Transverse colon (tissue), 4 donors: ENCODE results near the gene PRTFDC1.

Experiments used
- EP300 ChIP-seq: sonication (generic); formaldehyde crosslinking; IDR thresholded peaks from one replicate; pipeline ENCODE4 v1.6.1; 2017; ENCODE audit warnings: antibody characterized with exemption, low read depth
- POLR2A ChIP-seq: fragments of 450-650 bp; IDR thresholded peaks from one replicate; pipeline ENCODE4 v1.6.1; 2016; ENCODE audit warnings: antibody characterized with exemption, mild to moderate bottlenecking, moderate library complexity
- POLR2AphosphoS5 ChIP-seq, 3 donors: sonication (generic); formaldehyde crosslinking; IDR thresholded peaks; one replicate each; pipeline ENCODE4 v1.6.1; 2016; ENCODE audit warnings: antibody characterized with exemption in 3 of 3
- TF ChIP-seq, protein P1 (sequence below), 5 experiments: fragments of 200-600 bp in 3 of 5; fragments of 450-650 bp in 2 of 5; sonication (generic) in 3 of 5; IDR thresholded peaks; 1 replicate in 2 of 5; 2 replicates in 3 of 5; pipeline ENCODE4 v1.5.1; 2016 to 2017; ENCODE audit warnings: antibody characterized with exemption in 5 of 5, inconsistent platforms in 3 of 5, mild to moderate bottlenecking in 2 of 5, moderate library complexity in 1 of 5

DNA sequence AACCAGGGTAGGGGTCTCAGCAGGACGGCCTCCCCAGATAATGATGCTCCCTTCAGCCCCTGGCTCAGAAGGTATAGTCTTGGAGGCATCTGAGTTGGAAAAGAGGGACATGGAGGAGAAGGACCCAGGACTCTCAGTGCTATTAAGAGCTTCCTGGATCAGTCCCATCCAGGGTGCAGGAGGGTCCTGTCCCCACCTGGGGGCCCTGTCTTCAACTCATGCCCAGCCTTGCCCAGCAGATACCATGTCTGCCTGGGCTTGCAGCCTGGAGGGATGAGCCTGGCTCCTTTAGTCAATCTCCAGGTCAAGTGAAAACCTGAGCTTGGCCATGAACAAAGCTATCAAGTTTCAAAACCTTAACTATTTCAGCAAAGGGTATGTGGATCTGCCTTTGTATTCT, 67.6 kb downstream of the PRTFDC1 start:
- TF ChIP-seq, protein P1, sequence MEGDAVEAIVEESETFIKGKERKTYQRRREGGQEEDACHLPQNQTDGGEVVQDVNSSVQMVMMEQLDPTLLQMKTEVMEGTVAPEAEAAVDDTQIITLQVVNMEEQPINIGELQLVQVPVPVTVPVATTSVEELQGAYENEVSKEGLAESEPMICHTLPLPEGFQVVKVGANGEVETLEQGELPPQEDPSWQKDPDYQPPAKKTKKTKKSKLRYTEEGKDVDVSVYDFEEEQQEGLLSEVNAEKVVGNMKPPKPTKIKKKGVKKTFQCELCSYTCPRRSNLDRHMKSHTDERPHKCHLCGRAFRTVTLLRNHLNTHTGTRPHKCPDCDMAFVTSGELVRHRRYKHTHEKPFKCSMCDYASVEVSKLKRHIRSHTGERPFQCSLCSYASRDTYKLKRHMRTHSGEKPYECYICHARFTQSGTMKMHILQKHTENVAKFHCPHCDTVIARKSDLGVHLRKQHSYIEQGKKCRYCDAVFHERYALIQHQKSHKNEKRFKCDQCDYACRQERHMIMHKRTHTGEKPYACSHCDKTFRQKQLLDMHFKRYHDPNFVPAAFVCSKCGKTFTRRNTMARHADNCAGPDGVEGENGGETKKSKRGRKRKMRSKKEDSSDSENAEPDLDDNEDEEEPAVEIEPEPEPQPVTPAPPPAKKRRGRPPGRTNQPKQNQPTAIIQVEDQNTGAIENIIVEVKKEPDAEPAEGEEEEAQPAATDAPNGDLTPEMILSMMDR (IDR thresholded peaks at IDR 0.05) = no peak
- no peak for TF ChIP-seq POLR2AphosphoS5 (IDR thresholded peaks at IDR 0.05)
- no peak for TF ChIP-seq POLR2A
- no peak for TF ChIP-seq EP300
